ENCODE data around the gene FLT4.

The FLT4 gene

DNA sequence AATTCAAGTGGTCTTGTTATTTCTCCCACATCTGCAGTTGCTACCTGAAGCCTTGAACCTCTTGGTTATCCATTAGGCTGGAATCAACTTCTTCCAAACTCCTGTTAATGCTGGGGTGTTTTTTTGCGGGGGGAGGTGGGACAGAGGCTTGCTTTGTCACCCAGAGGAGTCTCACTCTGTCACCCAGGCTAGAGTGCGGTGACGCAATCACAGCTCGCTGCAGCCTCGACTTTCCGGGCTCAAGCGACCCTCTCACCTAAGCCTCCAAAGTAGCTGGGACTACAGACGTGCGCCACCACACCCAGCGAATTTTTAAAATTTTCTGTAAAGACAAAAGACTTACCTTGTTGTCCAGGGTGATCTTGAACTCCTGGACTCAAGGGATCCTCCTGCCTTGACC, 62.5 kb downstream of the FLT4 start:
- DNase-seq = no peak

DNA sequence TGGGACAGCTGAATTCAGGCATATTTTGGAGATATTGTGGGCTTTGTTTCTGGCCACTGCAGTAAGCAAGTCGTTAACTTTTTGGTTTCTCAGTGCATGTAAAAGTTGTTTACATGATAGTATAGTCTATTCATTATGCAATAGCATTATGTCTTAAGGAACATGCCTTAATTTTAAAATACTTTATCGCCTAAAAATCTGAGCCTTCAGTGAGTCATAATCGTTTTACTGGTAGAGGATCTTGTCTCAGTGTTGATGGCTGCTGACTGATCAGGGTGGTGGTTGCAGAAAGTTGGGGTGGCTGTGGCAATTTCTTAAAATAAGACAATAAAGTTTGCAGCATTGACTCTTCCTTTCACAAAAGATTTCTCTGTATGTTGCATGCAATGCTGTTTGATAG, 63.2 kb downstream of the FLT4 start:
- no peak for DNase-seq

DNA sequence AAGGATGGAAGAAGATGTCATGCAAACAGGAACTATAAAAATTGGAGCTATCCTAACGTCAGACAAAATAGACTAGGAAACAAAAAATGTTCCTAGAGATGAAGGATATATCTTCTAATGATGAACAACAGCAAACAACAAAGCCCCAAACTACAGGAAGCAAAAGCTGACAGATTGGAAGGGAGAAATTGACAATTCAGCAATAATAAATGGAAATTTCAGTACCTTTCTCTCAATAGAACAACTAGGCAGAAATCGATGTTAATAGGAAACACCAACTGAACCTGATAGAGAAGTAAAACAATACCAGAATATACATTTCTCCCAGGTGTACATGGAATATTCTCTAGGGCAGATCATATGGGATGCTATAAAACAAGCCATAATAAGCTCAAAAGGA, 65.7 kb downstream of the FLT4 start:
- DNase-seq = no peak

DNA sequence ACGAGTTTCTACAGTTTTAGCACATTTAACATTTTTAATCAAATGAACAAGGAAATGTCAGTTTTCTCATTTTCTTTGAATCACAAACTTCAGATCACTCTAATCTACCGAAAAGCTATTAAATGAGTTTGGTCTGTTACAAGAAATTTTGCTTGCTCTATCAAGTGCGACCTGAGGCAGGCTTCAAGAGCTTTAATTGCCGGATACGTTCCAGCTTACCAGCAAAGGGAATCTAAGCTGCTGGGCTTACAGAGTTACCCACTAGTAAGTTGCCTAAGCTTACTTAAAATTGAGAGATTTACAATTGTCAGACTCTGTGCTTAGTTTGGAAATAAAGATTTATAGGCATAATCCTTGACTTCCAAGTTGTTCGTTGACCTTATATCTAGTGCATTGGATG, 68.7 kb downstream of the FLT4 start:
- no peak for DNase-seq

DNA sequence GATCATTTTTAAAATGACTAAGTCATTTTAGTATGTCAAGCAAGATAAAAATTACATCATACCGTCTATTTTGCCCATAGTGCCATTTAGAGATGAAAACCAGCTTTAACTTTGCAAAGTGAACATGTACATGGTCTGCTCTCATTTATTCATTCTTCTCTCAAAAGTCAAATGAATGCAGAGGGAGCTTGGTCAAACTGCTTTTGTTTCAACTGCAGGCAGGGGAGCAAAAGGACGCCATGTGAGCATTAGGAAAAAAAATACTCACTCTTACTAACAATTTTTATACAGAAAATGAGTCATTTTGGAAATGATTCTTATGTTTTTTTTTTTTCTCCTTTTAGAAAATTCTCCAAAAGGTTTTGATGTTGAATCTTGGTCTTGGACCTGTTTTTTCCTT, 73.8 kb downstream of the FLT4 start:
- DNase-seq = no peak

DNA sequence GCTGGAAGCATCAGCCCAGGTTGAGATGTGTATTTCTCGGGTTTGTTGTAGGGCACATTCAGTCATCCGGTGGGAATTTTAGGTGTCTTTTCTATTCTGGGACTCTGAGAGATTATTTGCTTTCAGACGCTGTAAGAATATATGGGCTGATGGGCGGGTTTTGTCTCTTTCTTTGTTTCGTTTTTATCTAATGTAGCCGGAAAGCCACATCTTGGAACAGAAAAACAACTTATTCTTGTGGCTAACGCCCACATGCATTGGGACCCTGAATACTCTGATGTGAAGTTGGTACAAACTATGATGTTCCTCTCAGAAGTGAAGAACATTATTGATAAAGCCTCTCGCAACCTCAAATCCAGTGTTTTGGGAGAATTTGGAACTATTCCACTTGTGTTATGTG, 80.5 kb downstream of the FLT4 start:
- DNase-seq = no peak

DNA sequence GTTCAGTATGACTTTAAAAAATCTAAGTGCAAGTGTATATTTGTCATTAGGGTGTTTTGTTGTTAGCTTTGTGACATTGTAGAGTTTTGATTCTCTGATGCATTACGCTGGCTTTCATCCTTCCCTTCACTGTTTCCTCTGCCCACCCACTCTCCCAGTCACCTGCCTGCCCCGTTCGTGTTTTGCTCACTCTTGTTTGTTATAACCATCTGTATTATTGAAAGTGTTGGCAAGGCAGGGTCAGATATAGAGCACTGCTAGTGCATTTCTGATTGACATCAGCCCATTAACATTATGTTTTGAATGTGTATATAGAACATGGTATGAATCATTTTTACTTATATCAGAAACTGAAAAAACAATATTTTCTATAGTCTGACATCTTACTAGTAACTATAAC, 85.4 kb downstream of the FLT4 start:
- no peak for DNase-seq

DNA sequence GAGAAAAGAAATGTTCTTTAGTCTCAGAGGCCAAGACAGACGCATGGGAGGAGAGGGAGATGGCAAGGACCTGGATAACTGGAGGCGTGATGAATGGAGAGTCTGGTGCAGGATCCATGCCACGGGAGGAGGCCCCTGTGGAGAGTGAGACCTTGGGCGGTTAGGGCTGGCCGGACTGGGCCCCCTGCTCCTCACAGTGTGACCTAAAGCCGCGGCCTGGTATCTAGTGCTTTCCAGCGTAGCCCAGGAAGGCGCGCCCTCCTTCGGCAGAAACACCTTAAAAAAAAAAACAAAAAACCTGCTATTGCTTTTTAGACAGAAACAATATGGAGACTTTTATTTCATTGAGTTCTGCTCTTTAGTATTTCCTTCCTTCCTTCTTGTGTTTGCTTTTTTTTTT, 91.2 kb downstream of the FLT4 start:
- DNase-seq = no peak

DNA sequence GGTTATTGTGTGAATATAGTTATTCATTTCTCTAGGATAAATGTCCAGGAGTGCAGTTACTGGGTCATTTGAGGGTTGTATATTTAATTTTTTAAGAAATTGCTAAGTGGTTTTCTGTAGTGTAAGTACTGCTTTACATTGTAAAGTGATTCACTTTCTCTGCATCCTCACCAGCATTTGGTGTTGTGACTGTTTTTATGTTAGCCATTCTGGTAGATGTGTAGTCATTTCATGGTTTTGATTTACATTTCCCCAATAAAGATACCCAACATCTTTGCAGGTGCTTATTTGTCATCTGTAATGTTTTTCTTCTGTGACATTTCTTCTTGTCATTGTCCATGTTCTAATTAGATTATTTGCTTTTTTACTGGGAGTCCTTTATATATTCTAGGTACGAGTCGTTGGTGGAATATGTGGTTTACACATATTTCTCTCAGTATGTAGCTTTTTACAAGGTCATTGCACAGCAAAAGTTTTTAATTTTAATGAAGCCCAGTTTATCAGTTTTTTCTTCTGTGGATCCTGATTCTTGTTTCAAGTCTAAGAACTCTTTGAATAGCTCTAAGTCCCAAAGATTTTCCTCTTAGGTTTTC, 92.1 kb downstream of the FLT4 start:
- DNase-seq = no peak

DNA sequence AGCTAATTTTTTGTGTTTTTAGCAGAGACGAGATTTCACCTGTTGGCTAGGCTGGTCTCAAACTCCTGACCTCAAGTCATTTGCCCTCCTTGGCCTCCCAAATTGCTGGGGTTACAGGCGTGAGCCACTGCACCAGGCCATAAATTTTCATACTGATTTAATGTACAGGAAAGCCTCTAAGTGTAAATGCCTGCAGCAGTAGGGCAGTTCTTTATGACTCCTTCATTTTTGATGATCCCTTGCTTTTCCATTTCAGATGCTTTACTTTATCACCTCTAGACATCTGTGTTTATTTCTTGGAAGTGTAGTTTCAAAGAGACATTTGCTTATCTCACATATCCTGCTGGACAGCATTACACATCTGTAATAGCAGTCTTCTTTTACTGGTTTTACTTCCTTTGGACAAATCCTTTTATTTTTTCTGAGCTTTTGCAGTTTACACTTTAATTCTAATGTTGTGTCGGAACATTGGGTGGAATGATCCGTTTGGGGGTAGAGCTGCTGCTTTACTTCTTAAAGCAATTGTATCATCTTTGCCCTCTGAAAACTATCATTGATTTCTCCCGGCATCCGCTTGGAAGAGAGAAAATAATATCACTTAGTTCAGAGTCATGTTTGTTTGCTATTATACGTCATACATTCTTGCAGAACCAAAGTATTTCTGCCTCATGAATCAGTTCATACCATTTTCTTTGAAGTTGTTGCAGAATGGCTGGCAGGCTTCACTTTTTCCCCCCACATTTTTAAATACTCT, 94.1 kb downstream of the FLT4 start:
- no peak for DNase-seq

DNA sequence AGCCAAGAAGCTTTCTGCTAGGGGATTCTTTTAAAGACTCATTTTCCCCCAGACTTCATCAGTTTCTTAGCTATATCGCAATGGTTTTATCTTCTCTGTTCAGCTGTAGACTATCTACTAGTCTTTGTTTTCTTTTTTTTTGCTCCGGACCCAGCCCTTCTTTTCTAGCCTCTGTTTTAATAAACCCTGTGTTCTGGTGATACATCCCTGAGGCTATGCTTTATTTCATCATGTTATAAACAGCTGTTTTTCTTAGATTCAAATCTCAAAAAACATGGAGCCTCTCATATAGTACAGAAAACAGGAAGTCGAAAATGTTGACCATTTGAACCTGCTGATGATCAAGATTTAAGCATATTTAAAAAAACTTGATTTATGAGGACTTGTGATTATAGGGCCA, 95.9 kb downstream of the FLT4 start:
- no peak for DNase-seq

Data from CD4-positive, alpha-beta T cell treated with Interleukin-15 for 1 hour (primary cell).